ENCODE data around the gene CDK6. TPM values are rescaled to one million over a fixed set of nuclear protein-coding genes. Genes with fewer than 3 reads are reported as not detected.

CDK6 gene
- total and polyA plus RNA-seq, 2 experiments from 2014 or later, result 7.4 to 23.7 TPM

DNA sequence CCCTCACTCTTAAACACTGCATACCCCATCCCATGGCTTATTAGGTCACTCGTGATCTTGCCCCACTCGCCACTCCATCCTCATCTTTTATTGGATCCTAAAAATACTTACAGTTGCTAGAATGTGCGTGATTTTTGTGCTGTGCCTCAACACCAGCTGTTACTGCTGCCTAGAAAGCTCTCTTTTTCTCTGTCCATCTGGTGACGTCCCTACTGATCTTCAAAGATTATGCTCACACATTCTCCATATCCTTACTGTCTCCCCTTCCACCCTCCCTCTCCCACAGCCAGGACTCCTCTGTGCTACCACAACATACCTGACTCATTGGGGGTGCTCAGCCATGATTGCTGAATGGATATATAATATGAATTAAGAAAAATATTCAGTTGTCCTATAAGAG is 42.0 kb downstream of the CDK6 start (continued):
- TF ChIP-seq, protein P1, sequence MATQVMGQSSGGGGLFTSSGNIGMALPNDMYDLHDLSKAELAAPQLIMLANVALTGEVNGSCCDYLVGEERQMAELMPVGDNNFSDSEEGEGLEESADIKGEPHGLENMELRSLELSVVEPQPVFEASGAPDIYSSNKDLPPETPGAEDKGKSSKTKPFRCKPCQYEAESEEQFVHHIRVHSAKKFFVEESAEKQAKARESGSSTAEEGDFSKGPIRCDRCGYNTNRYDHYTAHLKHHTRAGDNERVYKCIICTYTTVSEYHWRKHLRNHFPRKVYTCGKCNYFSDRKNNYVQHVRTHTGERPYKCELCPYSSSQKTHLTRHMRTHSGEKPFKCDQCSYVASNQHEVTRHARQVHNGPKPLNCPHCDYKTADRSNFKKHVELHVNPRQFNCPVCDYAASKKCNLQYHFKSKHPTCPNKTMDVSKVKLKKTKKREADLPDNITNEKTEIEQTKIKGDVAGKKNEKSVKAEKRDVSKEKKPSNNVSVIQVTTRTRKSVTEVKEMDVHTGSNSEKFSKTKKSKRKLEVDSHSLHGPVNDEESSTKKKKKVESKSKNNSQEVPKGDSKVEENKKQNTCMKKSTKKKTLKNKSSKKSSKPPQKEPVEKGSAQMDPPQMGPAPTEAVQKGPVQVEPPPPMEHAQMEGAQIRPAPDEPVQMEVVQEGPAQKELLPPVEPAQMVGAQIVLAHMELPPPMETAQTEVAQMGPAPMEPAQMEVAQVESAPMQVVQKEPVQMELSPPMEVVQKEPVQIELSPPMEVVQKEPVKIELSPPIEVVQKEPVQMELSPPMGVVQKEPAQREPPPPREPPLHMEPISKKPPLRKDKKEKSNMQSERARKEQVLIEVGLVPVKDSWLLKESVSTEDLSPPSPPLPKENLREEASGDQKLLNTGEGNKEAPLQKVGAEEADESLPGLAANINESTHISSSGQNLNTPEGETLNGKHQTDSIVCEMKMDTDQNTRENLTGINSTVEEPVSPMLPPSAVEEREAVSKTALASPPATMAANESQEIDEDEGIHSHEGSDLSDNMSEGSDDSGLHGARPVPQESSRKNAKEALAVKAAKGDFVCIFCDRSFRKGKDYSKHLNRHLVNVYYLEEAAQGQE (IDR thresholded peaks at IDR 0.05; ENCODE audit: unreplicated experiment), result no peak
- TF ChIP-seq EZH2phosphoT487 (IDR thresholded peaks at IDR 0.05; ENCODE audit: unreplicated experiment), result no peak

DNA sequence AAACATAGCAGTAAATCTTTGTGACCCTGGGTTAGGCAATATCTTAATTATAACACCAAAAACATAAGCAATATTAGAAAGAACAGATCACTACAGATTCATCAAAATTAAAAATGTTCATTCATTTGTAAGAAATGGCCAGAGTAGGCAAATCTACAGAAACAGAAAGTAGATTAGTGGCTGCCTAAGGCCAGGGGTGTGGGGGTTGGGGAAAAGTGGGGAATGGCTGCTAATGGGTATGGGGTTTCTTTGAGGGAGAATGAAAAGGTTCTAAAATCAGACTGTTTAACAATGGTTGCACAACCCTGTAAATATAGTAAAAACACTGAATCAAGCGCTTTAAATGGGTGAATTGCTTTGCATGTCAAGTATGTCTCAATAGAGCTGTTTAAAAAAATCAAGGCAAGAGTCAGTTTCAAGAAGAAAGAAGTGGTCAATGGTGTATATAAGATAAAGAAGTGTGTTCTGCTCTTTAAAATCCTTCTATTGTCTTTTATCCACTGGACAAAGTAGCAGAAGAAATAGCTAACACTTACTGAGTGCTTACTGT is 42.6 kb downstream of the CDK6 start:
- peaks cover 1% of the 10 kb centered on the region for H3K27me3 Mint-ChIP-seq (ENCODE audit: insufficient read depth, low read depth, poor library complexity)
- no peak for TF ChIP-seq JUNB (IDR thresholded peaks at IDR 0.05; ENCODE audit: unreplicated experiment)
- TF ChIP-seq, protein P2, sequence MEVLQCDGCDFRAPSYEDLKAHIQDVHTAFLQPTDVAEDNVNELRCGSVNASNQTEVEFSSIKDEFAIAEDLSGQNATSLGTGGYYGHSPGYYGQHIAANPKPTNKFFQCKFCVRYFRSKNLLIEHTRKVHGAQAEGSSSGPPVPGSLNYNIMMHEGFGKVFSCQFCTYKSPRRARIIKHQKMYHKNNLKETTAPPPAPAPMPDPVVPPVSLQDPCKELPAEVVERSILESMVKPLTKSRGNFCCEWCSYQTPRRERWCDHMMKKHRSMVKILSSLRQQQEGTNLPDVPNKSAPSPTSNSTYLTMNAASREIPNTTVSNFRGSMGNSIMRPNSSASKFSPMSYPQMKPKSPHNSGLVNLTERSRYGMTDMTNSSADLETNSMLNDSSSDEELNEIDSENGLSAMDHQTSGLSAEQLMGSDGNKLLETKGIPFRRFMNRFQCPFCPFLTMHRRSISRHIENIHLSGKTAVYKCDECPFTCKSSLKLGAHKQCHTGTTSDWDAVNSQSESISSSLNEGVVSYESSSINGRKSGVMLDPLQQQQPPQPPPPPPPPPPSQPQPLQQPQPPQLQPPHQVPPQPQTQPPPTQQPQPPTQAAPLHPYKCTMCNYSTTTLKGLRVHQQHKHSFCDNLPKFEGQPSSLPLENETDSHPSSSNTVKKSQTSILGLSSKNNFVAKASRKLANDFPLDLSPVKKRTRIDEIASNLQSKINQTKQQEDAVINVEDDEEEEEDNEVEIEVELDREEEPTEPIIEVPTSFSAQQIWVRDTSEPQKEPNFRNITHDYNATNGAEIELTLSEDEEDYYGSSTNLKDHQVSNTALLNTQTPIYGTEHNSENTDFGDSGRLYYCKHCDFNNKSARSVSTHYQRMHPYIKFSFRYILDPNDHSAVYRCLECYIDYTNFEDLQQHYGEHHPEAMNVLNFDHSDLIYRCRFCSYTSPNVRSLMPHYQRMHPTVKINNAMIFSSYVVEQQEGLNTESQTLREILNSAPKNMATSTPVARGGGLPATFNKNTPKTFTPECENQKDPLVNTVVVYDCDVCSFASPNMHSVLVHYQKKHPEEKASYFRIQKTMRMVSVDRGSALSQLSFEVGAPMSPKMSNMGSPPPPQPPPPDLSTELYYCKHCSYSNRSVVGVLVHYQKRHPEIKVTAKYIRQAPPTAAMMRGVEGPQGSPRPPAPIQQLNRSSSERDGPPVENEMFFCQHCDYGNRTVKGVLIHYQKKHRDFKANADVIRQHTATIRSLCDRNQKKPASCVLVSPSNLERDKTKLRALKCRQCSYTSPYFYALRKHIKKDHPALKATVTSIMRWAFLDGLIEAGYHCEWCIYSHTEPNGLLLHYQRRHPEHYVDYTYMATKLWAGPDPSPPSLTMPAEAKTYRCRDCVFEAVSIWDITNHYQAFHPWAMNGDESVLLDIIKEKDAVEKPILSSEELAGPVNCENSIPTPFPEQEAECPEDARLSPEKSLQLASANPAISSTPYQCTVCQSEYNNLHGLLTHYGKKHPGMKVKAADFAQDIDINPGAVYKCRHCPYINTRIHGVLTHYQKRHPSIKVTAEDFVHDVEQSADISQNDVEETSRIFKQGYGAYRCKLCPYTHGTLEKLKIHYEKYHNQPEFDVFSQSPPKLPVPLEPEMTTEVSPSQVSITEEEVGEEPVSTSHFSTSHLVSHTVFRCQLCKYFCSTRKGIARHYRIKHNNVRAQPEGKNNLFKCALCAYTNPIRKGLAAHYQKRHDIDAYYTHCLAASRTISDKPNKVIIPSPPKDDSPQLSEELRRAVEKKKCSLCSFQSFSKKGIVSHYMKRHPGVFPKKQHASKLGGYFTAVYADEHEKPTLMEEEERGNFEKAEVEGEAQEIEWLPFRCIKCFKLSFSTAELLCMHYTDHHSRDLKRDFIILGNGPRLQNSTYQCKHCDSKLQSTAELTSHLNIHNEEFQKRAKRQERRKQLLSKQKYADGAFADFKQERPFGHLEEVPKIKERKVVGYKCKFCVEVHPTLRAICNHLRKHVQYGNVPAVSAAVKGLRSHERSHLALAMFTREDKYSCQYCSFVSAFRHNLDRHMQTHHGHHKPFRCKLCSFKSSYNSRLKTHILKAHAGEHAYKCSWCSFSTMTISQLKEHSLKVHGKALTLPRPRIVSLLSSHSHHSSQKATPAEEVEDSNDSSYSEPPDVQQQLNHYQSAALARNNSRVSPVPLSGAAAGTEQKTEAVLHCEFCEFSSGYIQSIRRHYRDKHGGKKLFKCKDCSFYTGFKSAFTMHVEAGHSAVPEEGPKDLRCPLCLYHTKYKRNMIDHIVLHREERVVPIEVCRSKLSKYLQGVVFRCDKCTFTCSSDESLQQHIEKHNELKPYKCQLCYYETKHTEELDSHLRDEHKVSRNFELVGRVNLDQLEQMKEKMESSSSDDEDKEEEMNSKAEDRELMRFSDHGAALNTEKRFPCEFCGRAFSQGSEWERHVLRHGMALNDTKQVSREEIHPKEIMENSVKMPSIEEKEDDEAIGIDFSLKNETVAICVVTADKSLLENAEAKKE (CRISPR knock-in tag; IDR thresholded peaks at IDR 0.05), result no peak
- TF ChIP-seq ZNF114 (CRISPR knock-in tag; IDR thresholded peaks at IDR 0.05), result no peak
- TF ChIP-seq STAT1 (IDR thresholded peaks at IDR 0.05; ENCODE audit: unreplicated experiment), result no peak
- no peak for TF ChIP-seq NANOG (IDR thresholded peaks at IDR 0.05; ENCODE audit: borderline replicate concordance)
- TF ChIP-seq EZH2phosphoT487 (IDR thresholded peaks at IDR 0.05; ENCODE audit: unreplicated experiment), result no peak
- TF ChIP-seq CREB1 (CRISPR knock-in tag; IDR thresholded peaks at IDR 0.05; ENCODE audit: low read depth), result no peak
- TF ChIP-seq, protein P3, sequence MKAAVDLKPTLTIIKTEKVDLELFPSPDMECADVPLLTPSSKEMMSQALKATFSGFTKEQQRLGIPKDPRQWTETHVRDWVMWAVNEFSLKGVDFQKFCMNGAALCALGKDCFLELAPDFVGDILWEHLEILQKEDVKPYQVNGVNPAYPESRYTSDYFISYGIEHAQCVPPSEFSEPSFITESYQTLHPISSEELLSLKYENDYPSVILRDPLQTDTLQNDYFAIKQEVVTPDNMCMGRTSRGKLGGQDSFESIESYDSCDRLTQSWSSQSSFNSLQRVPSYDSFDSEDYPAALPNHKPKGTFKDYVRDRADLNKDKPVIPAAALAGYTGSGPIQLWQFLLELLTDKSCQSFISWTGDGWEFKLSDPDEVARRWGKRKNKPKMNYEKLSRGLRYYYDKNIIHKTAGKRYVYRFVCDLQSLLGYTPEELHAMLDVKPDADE (IDR thresholded peaks at IDR 0.05), result no peak
- TF ChIP-seq POLR2AphosphoS5 (IDR thresholded peaks at IDR 0.05; ENCODE audit: low read depth), result no peak
- TF ChIP-seq, protein P4, sequence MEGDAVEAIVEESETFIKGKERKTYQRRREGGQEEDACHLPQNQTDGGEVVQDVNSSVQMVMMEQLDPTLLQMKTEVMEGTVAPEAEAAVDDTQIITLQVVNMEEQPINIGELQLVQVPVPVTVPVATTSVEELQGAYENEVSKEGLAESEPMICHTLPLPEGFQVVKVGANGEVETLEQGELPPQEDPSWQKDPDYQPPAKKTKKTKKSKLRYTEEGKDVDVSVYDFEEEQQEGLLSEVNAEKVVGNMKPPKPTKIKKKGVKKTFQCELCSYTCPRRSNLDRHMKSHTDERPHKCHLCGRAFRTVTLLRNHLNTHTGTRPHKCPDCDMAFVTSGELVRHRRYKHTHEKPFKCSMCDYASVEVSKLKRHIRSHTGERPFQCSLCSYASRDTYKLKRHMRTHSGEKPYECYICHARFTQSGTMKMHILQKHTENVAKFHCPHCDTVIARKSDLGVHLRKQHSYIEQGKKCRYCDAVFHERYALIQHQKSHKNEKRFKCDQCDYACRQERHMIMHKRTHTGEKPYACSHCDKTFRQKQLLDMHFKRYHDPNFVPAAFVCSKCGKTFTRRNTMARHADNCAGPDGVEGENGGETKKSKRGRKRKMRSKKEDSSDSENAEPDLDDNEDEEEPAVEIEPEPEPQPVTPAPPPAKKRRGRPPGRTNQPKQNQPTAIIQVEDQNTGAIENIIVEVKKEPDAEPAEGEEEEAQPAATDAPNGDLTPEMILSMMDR (conservative IDR thresholded peaks at IDR 0.05; ENCODE audit: low read depth in 2 of 2), result no peak
- no peak for TF ChIP-seq EZH2 (IDR thresholded peaks at IDR 0.05; ENCODE audit: low read depth, unreplicated experiment)
- no peak for TF ChIP-seq ZNF331 (CRISPR knock-in tag; IDR thresholded peaks at IDR 0.05; ENCODE audit: low read depth)

More for the DNA sequence above, 42.6 kb downstream of the CDK6 start:
- Histone ChIP-seq H3K4me1 (ENCODE audit: insufficient read depth) (peaks cover 11% of the 10 kb centered on the region), H3K79me2 (replicated peaks; ENCODE audit: insufficient read depth) (peaks cover 37% of the 10 kb centered on the region), H3F3A (replicated peaks; ENCODE audit: low read depth) (no peaks in the 10 kb centered on the region), H4K20me1 (replicated peaks; ENCODE audit: insufficient read depth) (no peaks in the 10 kb centered on the region), H3K4me3 (no peak overlapping the region), H3K27ac (ENCODE audit: low read depth) (no peak overlapping the region), H3K9me2 (ENCODE audit: insufficient read depth) (no peaks in the 10 kb centered on the region; the same call in 1 of the 2 replicates), H2AFZ (no peak overlapping the region), H3K36me3 (ENCODE audit: insufficient read depth) (0 out of 2 replicates have a peak, but pooled peaks cover 3% of the 10 kb centered on the region), H3K4me2 (no peak overlapping the region), H3K27me3 (ENCODE audit: insufficient read depth) (no peaks in the 10 kb centered on the region)
- Mint-ChIP-seq H3K4me1 (peaks cover 8% of the 10 kb centered on the region; the same call in 2 of the 3 replicates), H3K36me3 (ENCODE audit: low read depth) (peaks cover 11% of the 10 kb centered on the region; the same call in 2 of the 3 replicates), H3K4me3 (no peak overlapping the region), H3K9me3 (peaks cover 9% of the 10 kb centered on the region; the same call in 2 of the 3 replicates), H3K27ac (no peak overlapping the region; the same call in 1 of the 2 replicates)
- ATAC-seq (no peak), DNase-seq (ENCODE audit: low spot score) (no peak)
